GM23248 (cell line): ENCODE results near the gene ANO10. TPM values are rescaled to one million over a fixed set of nuclear protein-coding genes. Genes with fewer than 3 reads are reported as not detected.

Experiments used
- DNase-seq: peaks from one replicate; pipeline ENCODE4 v3.0.0-alpha.2; 2015
- H2AFZ ChIP-seq: fragments of 200-600 bp; sonication (generic); 2 replicates; pipeline ENCODE4 v1.6.1; 2016; ENCODE audit warnings: antibody characterized with exemption
- H3F3A ChIP-seq: fragments of 200-600 bp; sonication (generic); 2 replicates; pipeline ENCODE4 v1.6.1; 2016; ENCODE audit warnings: mild to moderate bottlenecking, antibody characterized with exemption, mixed run types; ENCODE audit not compliant: insufficient read depth
- H3K27ac ChIP-seq: fragments of 200-600 bp; sonication (generic); 2 replicates; pipeline ENCODE4 v1.5.1; 2016; ENCODE audit warnings: mild to moderate bottlenecking
- H3K27me3 ChIP-seq: fragments of 200-600 bp; sonication (generic); replicated peaks from 2 replicates; pipeline ENCODE4 v1.6.1; 2016; ENCODE audit warnings: mild to moderate bottlenecking; ENCODE audit not compliant: insufficient read depth
- H3K36me3 ChIP-seq: fragments of 200-600 bp; sonication (generic); 2 replicates; pipeline ENCODE4 v1.6.1; 2016; ENCODE audit warnings: low read depth, mild to moderate bottlenecking
- H3K4me1 ChIP-seq: fragments of 200-600 bp; sonication (generic); 2 replicates; pipeline ENCODE4 v1.6.1; 2016; ENCODE audit warnings: mild to moderate bottlenecking; ENCODE audit not compliant: insufficient read depth
- H3K4me2 ChIP-seq: fragments of 200-600 bp; sonication (generic); one replicate; pipeline ENCODE4 v1.6.1; 2016; ENCODE audit warnings: mild to moderate bottlenecking; ENCODE audit not compliant: unreplicated experiment
- H3K4me3 ChIP-seq: fragments of 200-600 bp; sonication (generic); 2 replicates; pipeline ENCODE4 v1.5.1; 2016; ENCODE audit warnings: mild to moderate bottlenecking
- H3K79me2 ChIP-seq: fragments of 200-600 bp; sonication (generic); 2 replicates; pipeline ENCODE4 v1.6.1; 2016; ENCODE audit warnings: mild to moderate bottlenecking; ENCODE audit not compliant: insufficient read depth
- H3K9ac ChIP-seq: fragments of 200-600 bp; sonication (generic); 2 replicates; pipeline ENCODE4 v1.6.1; 2016; ENCODE audit warnings: mild to moderate bottlenecking
- H3K9me2 ChIP-seq: fragments of 200-600 bp; sonication (generic); 2 replicates; pipeline ENCODE4 v1.6.1; 2016; ENCODE audit warnings: mixed run types, mild to moderate bottlenecking, moderate library complexity; ENCODE audit not compliant: insufficient read depth
- H3K9me3 ChIP-seq: fragments of 200-600 bp; sonication (generic); one replicate; pipeline ENCODE4 v1.6.1; 2017; ENCODE audit warnings: low read depth
- H4K20me1 ChIP-seq: fragments of 200-600 bp; sonication (generic); 2 replicates; pipeline ENCODE4 v1.6.0; 2016; ENCODE audit not compliant: insufficient read depth
- EZH2 ChIP-seq: fragments of 200-600 bp; sonication (generic); IDR thresholded peaks from 2 replicates; pipeline ENCODE4 v1.6.1; 2018; ENCODE audit warnings: antibody characterized with exemption, mild to moderate bottlenecking; ENCODE audit not compliant: insufficient read depth, poor library complexity, severe bottlenecking
- EZH2phosphoT487 ChIP-seq: fragments of 200-600 bp; sonication (generic); IDR thresholded peaks from 2 replicates; pipeline ENCODE4 v1.6.1; 2018; ENCODE audit warnings: antibody characterized with exemption, moderate library complexity, mild to moderate bottlenecking, low read depth; ENCODE audit not compliant: insufficient read depth
- WGBS, 2 experiments: methylation state at CpG; one replicate each; pipeline ENCODE4 v1.1.6; 2015 to 2017; ENCODE audit warnings: low lambda C conversion rate in 2 of 2, low coverage in 1 of 2; ENCODE audit errors: missing lambda C conversion rate in 2 of 2; 5-methylcytosine and 5-hydroxymethylcytosine counted together
- in situ Hi-C: fragments of 300-500 bp; cut with MboI; formaldehyde crosslinking; loops from 2 replicates; pipeline ENCODE4 v1.15.0; 2020
- polyA plus RNA-seq: library from polyadenylated mRNA; unstranded; fragments of >200 nt; fragmentation: Nextera tagmentation; extraction: Ambion mirVana; gene quantifications from 2 replicates; pipeline ENCODE4 v1.2.1, GENCODE V29; 2016
- total RNA-seq: library from RNA; depleted of rRNA; stranded (reverse); fragments of >200 nt; shearing (Covaris generic); gene quantifications from 2 replicates; pipeline ENCODE4 v1.2.3, GENCODE V29; 2014

Gene ANO10
- total and polyA plus RNA-seq, 2 experiments from 2014 or later = 51.1 to 73.2 TPM

DNA sequence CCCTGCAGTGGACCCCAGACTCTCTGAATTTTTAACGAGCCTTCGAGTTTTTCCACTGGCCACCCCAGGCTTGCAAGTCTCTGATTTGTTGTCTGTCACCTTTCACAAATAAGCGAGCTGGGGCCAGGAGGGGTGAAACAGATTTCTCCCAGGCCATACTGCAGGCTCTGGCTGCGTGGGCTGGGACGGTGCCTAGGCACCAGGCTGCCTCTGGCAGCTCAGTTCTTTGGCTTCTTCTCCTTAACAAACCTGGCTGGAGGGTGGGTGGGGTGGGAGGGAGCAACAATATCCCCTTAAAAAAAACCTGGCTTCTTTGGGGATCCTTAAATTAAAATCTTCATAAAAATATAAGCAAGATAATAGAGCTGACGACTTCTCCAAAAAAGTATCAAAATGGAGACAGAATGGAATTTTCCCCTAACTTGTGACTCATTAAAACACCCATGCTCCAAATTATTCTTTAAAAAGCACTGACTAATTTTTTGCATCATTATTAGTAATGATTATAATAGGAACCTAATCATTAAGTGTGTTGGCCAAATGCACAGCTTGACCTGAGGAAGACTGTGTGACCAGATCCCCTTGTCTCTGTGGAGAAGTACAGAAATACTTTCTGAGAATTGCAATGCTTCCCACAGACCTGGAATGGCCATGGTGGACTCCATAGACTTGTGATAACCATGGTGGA, 251.4 kb downstream of the ANO10 start:
- Histone ChIP-seq H3K4me1 (peaks cover 10% of the 10 kb centered on the region), H3K9me3 (no peaks in the 10 kb centered on the region), H3K36me3 (no peaks in the 10 kb centered on the region), H3K27me3 (no peaks in the 10 kb centered on the region), H3K4me3 (no peak overlapping the region), H2AFZ (no peak overlapping the region), H4K20me1 (no peaks in the 10 kb centered on the region), H3K9me2 (no peaks in the 10 kb centered on the region), H3K4me2 (no peak overlapping the region), H3K9ac (no peak overlapping the region), H3F3A (no peaks in the 10 kb centered on the region), H3K27ac (no peak overlapping the region), H3K79me2 (no peaks in the 10 kb centered on the region)
- DNase-seq = no peak
- 77 to 92% methylated on average over 5 to 6 of the region's 6 CpGs for WGBS, 2 experiments
- in situ Hi-C loops = no loop called here
- TF ChIP-seq EZH2phosphoT487 (no peak), EZH2 (no peak)

GRCh38 chr3:43369404-43370292, 252.2 kb downstream of the ANO10 start:
- peaks cover 10% of the 10 kb centered on the region for H3K4me1 ChIP-seq
- H3K9me2 ChIP-seq = no peaks in the 10 kb centered on the region
- H3K27ac ChIP-seq = no peak overlapping the region
- no peak overlapping the region for H3K9ac ChIP-seq
- no peak for TF ChIP-seq EZH2
- TF ChIP-seq EZH2phosphoT487 = no peak
- H3K79me2 ChIP-seq = no peaks in the 10 kb centered on the region
- H4K20me1 ChIP-seq = no peaks in the 10 kb centered on the region
- WGBS, 2 experiments = 95 to 96% methylated on average over 8 of the region's 8 CpGs
- no peak overlapping the region for H3K4me2 ChIP-seq
- H3K27me3 ChIP-seq = no peaks in the 10 kb centered on the region
- H3F3A ChIP-seq = no peaks in the 10 kb centered on the region
- DNase-seq = no peak
- no peaks in the 10 kb centered on the region for H3K36me3 ChIP-seq
- in situ Hi-C loops = no loop called here
- H3K9me3 ChIP-seq = no peaks in the 10 kb centered on the region
- H3K4me3 ChIP-seq = no peak overlapping the region
- H2AFZ ChIP-seq = no peak overlapping the region

DNA sequence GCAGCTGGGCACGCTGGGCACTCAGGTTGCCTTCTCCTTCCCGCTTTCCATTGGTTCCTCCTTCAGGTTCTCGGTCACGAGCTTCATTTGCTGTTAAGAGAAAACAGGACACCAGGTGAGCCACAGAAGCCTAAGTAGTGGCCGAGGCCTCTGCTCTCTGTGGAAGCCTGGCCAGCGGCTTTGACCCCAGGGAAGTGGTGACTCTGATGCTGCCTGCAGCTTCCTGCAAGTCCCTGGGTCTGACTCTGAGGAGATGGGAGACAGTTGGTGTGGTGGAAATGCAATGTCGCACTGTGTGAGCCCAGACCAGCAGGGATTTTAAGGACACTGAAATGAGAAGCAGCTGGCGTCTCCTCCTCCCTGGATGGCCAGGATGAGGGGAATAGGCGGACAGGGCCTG, 254.9 kb downstream of the ANO10 start:
- no peak overlapping the region for H3K9ac ChIP-seq
- no peak overlapping the region for H3K4me3 ChIP-seq
- no peaks in the 10 kb centered on the region for H3K9me2 ChIP-seq
- no peaks in the 10 kb centered on the region for H3K36me3 ChIP-seq
- no peaks in the 10 kb centered on the region for H3F3A ChIP-seq
- H3K27me3 ChIP-seq = no peaks in the 10 kb centered on the region
- TF ChIP-seq EZH2phosphoT487 (no peak), EZH2 (no peak)
- H3K79me2 ChIP-seq = no peaks in the 10 kb centered on the region
- 66 to 71% methylated on average over 9 of the region's 9 CpGs for WGBS, 2 experiments
- in situ Hi-C loops = no loop called here
- H3K27ac ChIP-seq = no peak overlapping the region
- H2AFZ ChIP-seq = no peak overlapping the region
- no peaks in the 10 kb centered on the region for H3K9me3 ChIP-seq
- DNase-seq = no peak
- H4K20me1 ChIP-seq = no peaks in the 10 kb centered on the region
- H3K4me2 ChIP-seq = no peak overlapping the region
- H3K4me1 ChIP-seq = no peaks in the 10 kb centered on the region

DNA sequence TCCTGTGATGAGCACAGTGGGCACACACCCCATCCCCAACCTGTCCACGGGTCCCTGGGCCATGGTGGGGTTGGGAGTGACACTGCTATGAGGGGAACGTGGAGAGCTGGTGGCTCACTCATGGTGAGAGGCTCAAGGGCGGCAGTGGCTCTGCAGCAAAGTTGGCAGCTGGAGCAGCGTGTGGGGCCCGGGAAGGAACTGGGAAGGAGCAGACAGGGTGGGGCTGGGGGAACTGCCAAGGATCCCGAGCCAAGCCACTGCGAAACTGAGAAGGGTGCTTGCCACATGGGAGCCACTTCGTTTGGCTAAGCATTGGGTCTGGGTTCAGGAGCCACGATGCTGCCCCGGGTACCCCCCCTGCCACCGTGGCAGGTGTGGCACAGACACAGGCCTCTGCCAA, 255.3 kb downstream of the ANO10 start:
- no peak for DNase-seq

More for the DNA sequence above, 255.3 kb downstream of the ANO10 start:
- TF ChIP-seq EZH2 = no peak
- TF ChIP-seq EZH2phosphoT487 = no peak
- Histone ChIP-seq H3K9me2 (no peaks in the 10 kb centered on the region), H3F3A (no peaks in the 10 kb centered on the region), H3K79me2 (no peaks in the 10 kb centered on the region), H3K4me3 (no peak overlapping the region), H3K27me3 (no peaks in the 10 kb centered on the region), H3K4me2 (no peak overlapping the region), H3K27ac (no peak overlapping the region), H3K36me3 (no peaks in the 10 kb centered on the region), H3K9ac (no peak overlapping the region), H4K20me1 (no peaks in the 10 kb centered on the region), H2AFZ (no peak overlapping the region), H3K9me3 (no peaks in the 10 kb centered on the region), H3K4me1 (no peaks in the 10 kb centered on the region)
- in situ Hi-C loops = no loop called here
- 39 to 46% methylated on average over 11 of the region's 11 CpGs for WGBS, 2 experiments
